Fibroblast of the aortic adventitia (primary cell): ENCODE results near the gene USP43. TPM values are rescaled to one million over a fixed set of nuclear protein-coding genes. Genes with fewer than 3 reads are reported as not detected.

Source experiments
- DNase-seq: peaks from one replicate; pipeline ENCODE4 v3.0.0-alpha.2; 2010; ENCODE audit warnings: low read depth
- H3K4me3 ChIP-seq: 2 replicates; pipeline ENCODE4 v1.5.1; 2011; ENCODE audit warnings: low read depth, mild to moderate bottlenecking, control low read depth, low read length, moderate library complexity
- CTCF ChIP-seq: IDR thresholded peaks from 2 replicates; pipeline ENCODE4 v1.5.1; 2011; ENCODE audit warnings: mild to moderate bottlenecking, low read length, control low read depth, inconsistent platforms; ENCODE audit not compliant: insufficient read depth
- total RNA-seq: library from RNA; depleted of rRNA; stranded (reverse); fragments of >200 nt; gene quantifications from 2 replicates; pipeline ENCODE4 v1.2.3, GENCODE V29; 2012; ENCODE audit warnings: low replicate concordance

Gene USP43
- total RNA-seq, 1 donor = not detected

- no peak for DNase-seq
- no peak for TF ChIP-seq CTCF
- no peak overlapping the region for H3K4me3 ChIP-seq
Measured at GRCh38 chr17:9703781-9704082, 58.4 kb downstream of the USP43 start.

GRCh38 chr17:9705745-9706144 lies 60.4 kb downstream of the USP43 start:
- no peak for DNase-seq
- no peak for TF ChIP-seq CTCF
- H3K4me3 ChIP-seq = no peak overlapping the region

GRCh38 chr17:9707948-9708347 lies 62.6 kb downstream of the USP43 start:
- no peak for DNase-seq
- H3K4me3 ChIP-seq = no peak overlapping the region
- no peak for TF ChIP-seq CTCF

- TF ChIP-seq CTCF = no peak
Measured at GRCh38 chr17:9714801-9715200, 69.5 kb downstream of the USP43 start.

GRCh38 chr17:9715503-9716016 lies 70.2 kb downstream of the USP43 start:
- H3K4me3 ChIP-seq = no peak overlapping the region
- DNase-seq = no peak
- no peak for TF ChIP-seq CTCF

More at GRCh38 chr17:9714801-9715200, 69.5 kb downstream of the USP43 start:
- DNase-seq = no peak
- no peak overlapping the region for H3K4me3 ChIP-seq

GRCh38 chr17:9725575-9725974 lies 80.3 kb downstream of the USP43 start:
- DNase-seq = no peak
- no peak for TF ChIP-seq CTCF
- no peak overlapping the region for H3K4me3 ChIP-seq

- no peak overlapping the region for H3K4me3 ChIP-seq
- no peak for DNase-seq
- TF ChIP-seq CTCF = no peak
Measured at GRCh38 chr17:9726291-9726690, 81.0 kb downstream of the USP43 start.
